Panc1 (cell line): ENCODE data around the gene KANSL1L. TPM values are rescaled to one million over a fixed set of nuclear protein-coding genes. Genes with fewer than 3 reads are reported as not detected.

ENCODE experiments used
- ATAC-seq: fragments of 200-7000 bp; cut with Tn5 transposase; 2 replicates; pipeline ENCODE4 v1.9.1; 2020; ENCODE audit warnings: mild to moderate bottlenecking, moderate library complexity
- BruUV-seq: library from RNA; stranded (reverse); fragments of 400-500 nt; replicated peaks from 2 replicates; lab custom pipeline; 2021; lab: Mats Ljungman, UMichigan
- CTCF ChIA-PET: fragments of 300-600 bp; sonication (Branson Sonifier 250); formaldehyde crosslinking; loops from one replicate; lab custom pipeline; 2022; ENCODE audit warnings: antibody characterized with exemption; lab: Charles Lee
- POLR2A ChIA-PET: fragments of 300-600 bp; sonication (Branson Sonifier 250); formaldehyde crosslinking; loops from one replicate; lab custom pipeline; 2022; ENCODE audit warnings: antibody characterized with exemption; lab: Charles Lee
- DNase-seq: peaks from one replicate; pipeline ENCODE4 v3.0.0-alpha.2; 2010; ENCODE audit warnings: low read depth, low spot score
- H3K27ac ChIP-seq: 2 replicates; pipeline ENCODE4 v1.5.1; 2011; ENCODE audit warnings: mild to moderate bottlenecking, low read length, inconsistent platforms
- H3K27me3 ChIP-seq: fragments of 200-500 bp; sonication (Bioruptor generic); 2 replicates; pipeline ENCODE4 v1.6.0; 2014; ENCODE audit warnings: low read length, inconsistent platforms; ENCODE audit not compliant: control insufficient read depth, insufficient read depth
- H3K36me3 ChIP-seq: fragments of 200-500 bp; sonication (Bioruptor generic); 2 replicates; pipeline ENCODE4 v1.5.1; 2014; ENCODE audit warnings: inconsistent platforms, mild to moderate bottlenecking, low read length, moderate library complexity; ENCODE audit not compliant: control insufficient read depth, insufficient read depth
- H3K4me1 ChIP-seq: 2 replicates; pipeline ENCODE4 v1.5.1; 2011; ENCODE audit warnings: inconsistent platforms, mild to moderate bottlenecking, low read length, moderate library complexity; ENCODE audit not compliant: control insufficient read depth, insufficient read depth
- H3K4me3 ChIP-seq, 2 experiments: 2 replicates each; pipeline ENCODE4 v1.5.1; 2011 to 2012; ENCODE audit warnings: low read depth in 2 of 2, low read length in 2 of 2, mild to moderate bottlenecking in 2 of 2, inconsistent platforms in 1 of 2, moderate library complexity in 1 of 2
- H3K9me3 ChIP-seq: fragments of 200-500 bp; sonication (Bioruptor generic); 2 replicates; pipeline ENCODE4 v1.5.1; 2014; ENCODE audit warnings: low read depth, mild to moderate bottlenecking, inconsistent platforms, low read length, moderate library complexity; ENCODE audit not compliant: control insufficient read depth, insufficient read depth
- POLR2AphosphoS5 ChIP-seq: IDR thresholded peaks from 2 replicates; pipeline ENCODE4 v1.6.1; 2012; ENCODE audit warnings: mild to moderate bottlenecking, low read depth, low read length, moderate library complexity
- SIN3A ChIP-seq: IDR thresholded peaks from 2 replicates; pipeline ENCODE4 v1.6.1; 2012; ENCODE audit warnings: low read depth, mild to moderate bottlenecking, low read length, moderate library complexity, borderline replicate concordance; ENCODE audit not compliant: insufficient read depth
- TCF7L2 ChIP-seq: IDR thresholded peaks from 2 replicates; pipeline ENCODE4 v1.6.1; 2011; ENCODE audit warnings: mild to moderate bottlenecking, low read depth, low read length, inconsistent platforms
- in situ Hi-C: cut with HindIII; loops from 2 replicates; pipeline ENCODE4 v1.10.0; 2016; ENCODE audit warnings: low sequenced_read_pairs, low pct_unique_long_range_greater_than_20kb
- intact Hi-C: fragments of 100-400 bp; cut with micrococcal nuclease; formaldehyde crosslinking; loops from one replicate; pipeline ENCODE4 v1.10.0; 2022; ENCODE audit not compliant: unreplicated experiment
- total RNA-seq: library from RNA; stranded (reverse); gene quantifications from one replicate; pipeline ENCODE4 v1.2.1, GENCODE V29; 2021; ENCODE audit not compliant: unreplicated experiment
- TF ChIP-seq, protein P1 (sequence below): fragments of 450-650 bp; IDR thresholded peaks from 2 replicates; pipeline ENCODE4 v1.5.1; 2017; ENCODE audit warnings: mild to moderate bottlenecking
- TF ChIP-seq, protein P2 (sequence below), 2 experiments: IDR thresholded peaks; 2 replicates each; pipeline ENCODE4 v1.6.1; 2011 to 2012; ENCODE audit warnings: low read depth in 2 of 2, control low read depth in 1 of 2, low read length in 1 of 2, mild to moderate bottlenecking in 1 of 2, moderate library complexity in 1 of 2; ENCODE audit not compliant: insufficient read depth in 1 of 2

Gene KANSL1L
- total RNA-seq, 1 experiment from 2014 or later = 10.5 TPM

DNA sequence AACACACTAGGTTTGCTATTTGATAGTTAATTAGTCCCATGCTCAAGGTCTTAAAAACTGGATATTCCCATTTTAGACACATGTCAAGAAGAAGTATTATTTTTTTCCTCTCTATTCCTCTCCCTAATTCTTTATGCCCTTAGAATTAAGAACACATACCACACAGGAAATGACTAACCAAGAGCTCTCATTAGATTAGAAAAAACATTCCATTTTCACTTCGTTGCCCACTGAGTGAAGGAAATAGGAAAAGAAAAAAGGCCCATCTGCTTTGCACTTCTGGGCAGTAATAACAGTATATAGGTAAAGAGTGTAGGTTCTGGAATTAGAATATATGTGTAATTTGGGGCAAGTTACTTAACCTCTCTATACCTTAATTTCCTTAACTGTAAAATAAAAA is 27.1 kb upstream of the KANSL1L start:
- Histone ChIP-seq H3K4me1 (no peaks in the 10 kb centered on the region), H3K4me3 (no peak overlapping the region), H3K36me3 (no peaks in the 10 kb centered on the region), H3K27me3 (no peaks in the 10 kb centered on the region; the same call in 1 of the 2 replicates), H3K9me3 (no peaks in the 10 kb centered on the region), H3K27ac (no peak overlapping the region)
- no peak for TF ChIP-seq POLR2AphosphoS5
- TF ChIP-seq, protein P1, sequence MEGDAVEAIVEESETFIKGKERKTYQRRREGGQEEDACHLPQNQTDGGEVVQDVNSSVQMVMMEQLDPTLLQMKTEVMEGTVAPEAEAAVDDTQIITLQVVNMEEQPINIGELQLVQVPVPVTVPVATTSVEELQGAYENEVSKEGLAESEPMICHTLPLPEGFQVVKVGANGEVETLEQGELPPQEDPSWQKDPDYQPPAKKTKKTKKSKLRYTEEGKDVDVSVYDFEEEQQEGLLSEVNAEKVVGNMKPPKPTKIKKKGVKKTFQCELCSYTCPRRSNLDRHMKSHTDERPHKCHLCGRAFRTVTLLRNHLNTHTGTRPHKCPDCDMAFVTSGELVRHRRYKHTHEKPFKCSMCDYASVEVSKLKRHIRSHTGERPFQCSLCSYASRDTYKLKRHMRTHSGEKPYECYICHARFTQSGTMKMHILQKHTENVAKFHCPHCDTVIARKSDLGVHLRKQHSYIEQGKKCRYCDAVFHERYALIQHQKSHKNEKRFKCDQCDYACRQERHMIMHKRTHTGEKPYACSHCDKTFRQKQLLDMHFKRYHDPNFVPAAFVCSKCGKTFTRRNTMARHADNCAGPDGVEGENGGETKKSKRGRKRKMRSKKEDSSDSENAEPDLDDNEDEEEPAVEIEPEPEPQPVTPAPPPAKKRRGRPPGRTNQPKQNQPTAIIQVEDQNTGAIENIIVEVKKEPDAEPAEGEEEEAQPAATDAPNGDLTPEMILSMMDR = no peak
- TF ChIP-seq, protein P2, sequence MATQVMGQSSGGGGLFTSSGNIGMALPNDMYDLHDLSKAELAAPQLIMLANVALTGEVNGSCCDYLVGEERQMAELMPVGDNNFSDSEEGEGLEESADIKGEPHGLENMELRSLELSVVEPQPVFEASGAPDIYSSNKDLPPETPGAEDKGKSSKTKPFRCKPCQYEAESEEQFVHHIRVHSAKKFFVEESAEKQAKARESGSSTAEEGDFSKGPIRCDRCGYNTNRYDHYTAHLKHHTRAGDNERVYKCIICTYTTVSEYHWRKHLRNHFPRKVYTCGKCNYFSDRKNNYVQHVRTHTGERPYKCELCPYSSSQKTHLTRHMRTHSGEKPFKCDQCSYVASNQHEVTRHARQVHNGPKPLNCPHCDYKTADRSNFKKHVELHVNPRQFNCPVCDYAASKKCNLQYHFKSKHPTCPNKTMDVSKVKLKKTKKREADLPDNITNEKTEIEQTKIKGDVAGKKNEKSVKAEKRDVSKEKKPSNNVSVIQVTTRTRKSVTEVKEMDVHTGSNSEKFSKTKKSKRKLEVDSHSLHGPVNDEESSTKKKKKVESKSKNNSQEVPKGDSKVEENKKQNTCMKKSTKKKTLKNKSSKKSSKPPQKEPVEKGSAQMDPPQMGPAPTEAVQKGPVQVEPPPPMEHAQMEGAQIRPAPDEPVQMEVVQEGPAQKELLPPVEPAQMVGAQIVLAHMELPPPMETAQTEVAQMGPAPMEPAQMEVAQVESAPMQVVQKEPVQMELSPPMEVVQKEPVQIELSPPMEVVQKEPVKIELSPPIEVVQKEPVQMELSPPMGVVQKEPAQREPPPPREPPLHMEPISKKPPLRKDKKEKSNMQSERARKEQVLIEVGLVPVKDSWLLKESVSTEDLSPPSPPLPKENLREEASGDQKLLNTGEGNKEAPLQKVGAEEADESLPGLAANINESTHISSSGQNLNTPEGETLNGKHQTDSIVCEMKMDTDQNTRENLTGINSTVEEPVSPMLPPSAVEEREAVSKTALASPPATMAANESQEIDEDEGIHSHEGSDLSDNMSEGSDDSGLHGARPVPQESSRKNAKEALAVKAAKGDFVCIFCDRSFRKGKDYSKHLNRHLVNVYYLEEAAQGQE (IDR thresholded peaks at IDR 0.05; ENCODE audit: insufficient read depth in 1 of 2, low read depth in 2 of 2, low read length in 1 of 2) = no peak
- no peak for TF ChIP-seq TCF7L2
- no peak for TF ChIP-seq SIN3A
- no TSS peak for BruUV-seq
- in situ Hi-C loops (no loop called here), intact Hi-C loops (loop anchor here (2.0 to 10.0 kb wide), 4 partner anchors 222 to 1804 kb away; partner anchors contain the start of gene MAP2)
- ChIA-PET POLR2A (no interaction called here), CTCF (no interaction called here)
- ATAC-seq (no peak), DNase-seq (no peak)

DNA sequence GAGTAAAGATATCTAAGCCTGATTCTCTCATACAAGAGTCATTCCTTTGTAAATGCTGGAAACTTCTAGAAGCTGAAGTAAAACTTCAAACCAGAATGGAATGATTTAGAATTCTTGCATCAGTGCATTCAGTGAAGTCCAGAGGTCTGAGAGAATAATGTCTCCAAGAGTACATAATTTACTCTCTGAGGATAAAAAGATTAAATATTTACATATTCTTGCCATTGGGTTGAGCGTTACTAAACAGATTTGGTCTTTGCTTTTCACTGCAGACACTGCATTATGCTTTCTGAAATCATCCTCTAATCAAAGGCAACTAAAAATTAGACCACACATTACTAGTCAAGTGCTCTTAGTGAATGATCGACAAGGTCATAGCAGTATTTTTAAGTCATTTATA is 26.5 kb upstream of the KANSL1L start:
- in situ Hi-C loops = no loop called here
- no peaks in the 10 kb centered on the region for H3K9me3 ChIP-seq
- no peak for DNase-seq
- no peak overlapping the region for H3K27ac ChIP-seq
- no peaks in the 10 kb centered on the region; the same call in 1 of the 2 replicates for H3K27me3 ChIP-seq
- ATAC-seq = no peak
- no peak for TF ChIP-seq TCF7L2
- no peak for TF ChIP-seq POLR2AphosphoS5
- BruUV-seq = no TSS peak
- H3K4me1 ChIP-seq = no peaks in the 10 kb centered on the region
- H3K36me3 ChIP-seq = no peaks in the 10 kb centered on the region
- intact Hi-C loops = loop anchor here (2.0 to 10.0 kb wide), 4 partner anchors 221 to 1803 kb away; partner anchors contain the start of gene MAP2
- ChIA-PET POLR2A (no interaction called here), CTCF (no interaction called here)
- no peak overlapping the region for H3K4me3 ChIP-seq
